BLaER1 treated with 17β-estradiol and CSF1 and Interleukin-3, amounts not matched to agents 10 nM and 100 nM (cell line): ENCODE measurements around the gene NECTIN1.

Experiments used
- H3K27ac ChIP-seq, 11 experiments: shearing (Covaris generic); formaldehyde crosslinking; 2 replicates each; pipeline ENCODE4 v1.8.1; 2022
- H3K27me3 ChIP-seq, 11 experiments: shearing (Covaris generic); formaldehyde crosslinking; 2 replicates each; pipeline ENCODE4 v1.8.1; 2022
- H3K36me3 ChIP-seq, 11 experiments: shearing (Covaris generic); formaldehyde crosslinking; 2 replicates each; pipeline ENCODE4 v1.8.1; 2022
- H3K4me1 ChIP-seq, 10 experiments: shearing (Covaris generic); formaldehyde crosslinking; 2 replicates each; pipeline ENCODE4 v1.8.1; 2022
- H3K4me2 ChIP-seq, 11 experiments: shearing (Covaris generic); formaldehyde crosslinking; 2 replicates each; pipeline ENCODE4 v1.8.1; 2022
- H3K4me3 ChIP-seq, 10 experiments: shearing (Covaris generic); formaldehyde crosslinking; 2 replicates each; pipeline ENCODE4 v1.8.1; 2022
- H3K9ac ChIP-seq, 11 experiments: shearing (Covaris generic); formaldehyde crosslinking; 2 replicates each; pipeline ENCODE4 v1.8.1; 2022
- H3K9me3 ChIP-seq, 11 experiments: shearing (Covaris generic); formaldehyde crosslinking; replicated peaks in 1 of 11; 2 replicates each; pipeline ENCODE4 v1.8.1; 2022
- H4K20me1 ChIP-seq, 11 experiments: shearing (Covaris generic); formaldehyde crosslinking; 2 replicates each; pipeline ENCODE4 v1.8.1; 2022
- Cebpa-rat ChIP-seq, 11 experiments: shearing (Covaris generic); IDR thresholded peaks; 2 replicates each; pipeline ENCODE4 v1.8.1; 2022

Gene NECTIN1

GRCh38 chr11:119615003-119615881 is 113.8 kb downstream of the NECTIN1 start:
- peak overlapping the region; percentile 25 to 89 (median 70); a peak in 21 of 22 replicates for H3K4me2 ChIP-seq

GRCh38 chr11:119614222-119615002 is 114.6 kb downstream of the NECTIN1 start:
- TF ChIP-seq Cebpa-rat (IDR thresholded peaks at IDR 0.05) = no peak
- Histone ChIP-seq H3K9ac (no peak overlapping the region), H3K27me3 (no peaks in the 10 kb centered on the region), H3K4me1 (peaks cover 41 to 53% (median 45%) of the 10 kb centered on the region in 10 experiments), H3K4me3 (no peak overlapping the region), H3K36me3 (no peaks in the 10 kb centered on the region), H4K20me1 (no peaks in the 10 kb centered on the region), H3K27ac (peak overlapping the region in 1 of 11 experiments; percentile 81; a peak in 2 of 22 replicates), H3K4me2 (peak overlapping the region in 3 of 11 experiments; percentile 83 to 89 (median 88); a peak in 5 of 22 replicates), H3K9me3 (peaks cover 0 to 26% (median 3%) of the 10 kb centered on the region in 11 experiments; a peak in 8 of 22 replicates)

More at GRCh38 chr11:119615003-119615881, 113.8 kb downstream of the NECTIN1 start:
- Histone ChIP-seq H3K9me3 (peaks cover 0 to 26% (median 3%) of the 10 kb centered on the region in 11 experiments; a peak in 8 of 22 replicates), H3K4me3 (no peak overlapping the region), H3K4me1 (peaks cover 49 to 61% (median 53%) of the 10 kb centered on the region in 10 experiments), H3K27me3 (no peaks in the 10 kb centered on the region), H3K27ac (peak overlapping the region in 5 of 11 experiments; percentile 3 to 81 (median 67); a peak in 8 of 22 replicates), H3K36me3 (no peaks in the 10 kb centered on the region), H3K9ac (peak overlapping the region in 4 of 11 experiments; percentile 15 to 65 (median 38); a peak in 5 of 22 replicates), H4K20me1 (no peaks in the 10 kb centered on the region)
- no peak for TF ChIP-seq Cebpa-rat (IDR thresholded peaks at IDR 0.05)

- Histone ChIP-seq H3K9ac (no peak overlapping the region), H3K4me3 (no peak overlapping the region), H3K27me3 (no peaks in the 10 kb centered on the region), H4K20me1 (no peaks in the 10 kb centered on the region), H3K4me1 (peaks cover 25 to 37% (median 30%) of the 10 kb centered on the region in 10 experiments), H3K27ac (no peak overlapping the region), H3K4me2 (no peak overlapping the region), H3K36me3 (no peaks in the 10 kb centered on the region), H3K9me3 (peaks cover 0 to 26% (median 3%) of the 10 kb centered on the region in 11 experiments; a peak in 8 of 22 replicates)
- no peak for TF ChIP-seq Cebpa-rat (IDR thresholded peaks at IDR 0.05)
These were observed 116.2 kb downstream of the NECTIN1 start for GRCh38 chr11:119612814-119613213.

- TF ChIP-seq Cebpa-rat (IDR thresholded peaks at IDR 0.05) = no peak
- Histone ChIP-seq H3K27ac (no peak overlapping the region), H3K36me3 (no peaks in the 10 kb centered on the region), H3K9me3 (peaks cover 0 to 26% (median 3%) of the 10 kb centered on the region in 11 experiments; a peak in 8 of 22 replicates), H4K20me1 (no peaks in the 10 kb centered on the region), H3K4me3 (no peak overlapping the region), H3K4me1 (peaks cover 11 to 28% (median 18%) of the 10 kb centered on the region in 10 experiments), H3K9ac (no peak overlapping the region), H3K4me2 (no peak overlapping the region), H3K27me3 (no peaks in the 10 kb centered on the region)
These were observed 118.1 kb downstream of the NECTIN1 start for GRCh38 chr11:119610836-119611426.

GRCh38 chr11:119608781-119609180 is 120.2 kb downstream of the NECTIN1 start:
- H4K20me1 ChIP-seq = no peaks in the 10 kb centered on the region
- no peak overlapping the region for H3K4me3 ChIP-seq
- H3K9me3 ChIP-seq = peaks cover 0 to 26% (median 3%) of the 10 kb centered on the region in 11 experiments; a peak in 8 of 22 replicates
- no peak overlapping the region for H3K27ac ChIP-seq
- no peak overlapping the region for H3K9ac ChIP-seq
- no peak overlapping the region for H3K4me2 ChIP-seq
- H3K4me1 ChIP-seq = peaks cover 0 to 18% (median 5%) of the 10 kb centered on the region in 10 experiments; a peak in 10 of 20 replicates
- H3K27me3 ChIP-seq = no peaks in the 10 kb centered on the region
- no peaks in the 10 kb centered on the region for H3K36me3 ChIP-seq
- no peak for TF ChIP-seq Cebpa-rat (IDR thresholded peaks at IDR 0.05)

GRCh38 chr11:119608201-119608600 is 120.8 kb downstream of the NECTIN1 start:
- no peak for TF ChIP-seq Cebpa-rat (IDR thresholded peaks at IDR 0.05)
- no peak overlapping the region for H3K9ac ChIP-seq
- peaks cover 0 to 18% (median 5%) of the 10 kb centered on the region in 10 experiments; a peak in 10 of 20 replicates for H3K4me1 ChIP-seq
- no peaks in the 10 kb centered on the region for H4K20me1 ChIP-seq
- peaks cover 0 to 22% (median 3%) of the 10 kb centered on the region in 11 experiments; a peak in 8 of 22 replicates for H3K9me3 ChIP-seq
- H3K4me2 ChIP-seq = peak overlapping the region in 2 of 11 experiments; percentile 39 to 57; a peak in 1 of 22 replicates
- no peak overlapping the region for H3K27ac ChIP-seq
- no peaks in the 10 kb centered on the region for H3K36me3 ChIP-seq
- H3K4me3 ChIP-seq = no peak overlapping the region
- H3K27me3 ChIP-seq = no peaks in the 10 kb centered on the region

GRCh38 chr11:119607726-119608125 is 121.3 kb downstream of the NECTIN1 start:
- Histone ChIP-seq H3K9me3 (peaks cover 0 to 17% (median 0%) of the 10 kb centered on the region in 11 experiments; a peak in 7 of 22 replicates), H3K27ac (no peak overlapping the region), H3K4me1 (peaks cover 0 to 22% (median 5%) of the 10 kb centered on the region in 10 experiments; a peak in 11 of 20 replicates), H3K36me3 (no peaks in the 10 kb centered on the region), H3K27me3 (no peaks in the 10 kb centered on the region), H3K4me2 (peak overlapping the region in 4 of 11 experiments; percentile 6 to 57 (median 46); a peak in 6 of 22 replicates), H3K4me3 (no peak overlapping the region), H3K9ac (no peak overlapping the region), H4K20me1 (no peaks in the 10 kb centered on the region)
- TF ChIP-seq Cebpa-rat (IDR thresholded peaks at IDR 0.05) = no peak

GRCh38 chr11:119605137-119605665 is 123.8 kb downstream of the NECTIN1 start:
- Histone ChIP-seq H3K27me3 (no peaks in the 10 kb centered on the region), H3K27ac (no peak overlapping the region), H3K9me3 (no peaks in the 10 kb centered on the region), H3K4me3 (no peak overlapping the region), H3K9ac (no peak overlapping the region), H3K4me1 (peaks cover 11 to 44% (median 20%) of the 10 kb centered on the region in 10 experiments), H3K4me2 (no peak overlapping the region), H4K20me1 (no peaks in the 10 kb centered on the region), H3K36me3 (no peaks in the 10 kb centered on the region)
- no peak for TF ChIP-seq Cebpa-rat (IDR thresholded peaks at IDR 0.05)
